Measurements from ENCODE around the gene LIMS2. TPM values are rescaled to one million over a fixed set of nuclear protein-coding genes. Genes with fewer than 3 reads are reported as not detected.

The LIMS2 gene
- total and polyA plus RNA-seq, 10 donors = 62.5 to 437 (median 115) TPM

DNA sequence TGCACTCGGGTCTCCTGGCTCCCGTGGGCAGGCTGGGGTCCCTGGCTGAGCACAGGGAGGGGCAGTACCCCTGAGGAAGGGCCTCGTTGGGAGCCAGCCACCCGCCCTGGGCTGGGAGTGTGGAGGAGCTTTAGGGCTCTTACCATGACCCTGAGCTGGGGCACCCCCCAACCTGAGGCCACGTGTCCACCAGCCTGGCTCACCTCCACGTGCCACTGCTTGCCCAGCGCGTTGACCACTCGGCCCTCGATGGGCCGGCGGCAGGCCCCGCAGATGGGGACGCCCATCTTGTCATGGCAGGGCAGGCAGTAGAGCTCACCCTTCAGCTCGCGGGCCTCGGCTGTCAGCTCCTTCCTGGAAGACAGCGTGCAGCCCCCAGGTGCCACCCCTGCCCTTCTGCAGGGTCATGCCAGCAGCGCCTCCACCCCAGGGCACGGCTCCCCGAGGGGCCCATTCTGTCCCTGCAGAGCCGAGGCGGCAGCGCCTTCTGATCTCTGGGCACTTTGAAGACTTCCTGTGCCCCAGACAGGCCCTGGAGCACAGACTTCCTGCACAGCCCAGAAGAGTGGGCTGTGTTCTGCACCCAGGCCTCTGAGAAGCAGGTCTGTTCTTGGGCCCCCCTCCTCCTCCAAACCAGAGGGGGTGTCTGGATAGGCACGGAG, 33.4 kb downstream of the LIMS2 start:
- WGBS, 5 donors = 31 to 41% (median 37%) methylated on average over 13 to 25 of the region's 25 CpGs
- Histone ChIP-seq H3K4me1 (peaks cover 57 to 85% (median 72%) of the 10 kb centered on the region in 6 donors), H3K27me3 (replicated peaks in 1 of 7) (no peaks in the 10 kb centered on the region), H3K9me3 (no peaks in the 10 kb centered on the region), H3K4me3 (peak overlapping the region in 3 of 8 donors; percentile 13 to 41 (median 22)), H3K27ac (peak overlapping the region; percentile 30 to 96 (median 86)), H3K36me3 (peaks cover 0 to 39% (median 0%) of the 10 kb centered on the region in 6 donors)
- intact Hi-C loops (cut with DNase I; ENCODE audit: low total_unique reads) = loop anchor here (10.0 kb wide), 1 partner anchor 47 kb away; no protein-coding TSS in a partner anchor
- peak; percentile 87 for DNase-seq
- peak; percentile 12 to 70 (median 64) for TF ChIP-seq POLR2AphosphoS5 (IDR thresholded peaks at IDR 0.05)
- TF ChIP-seq, protein P1, sequence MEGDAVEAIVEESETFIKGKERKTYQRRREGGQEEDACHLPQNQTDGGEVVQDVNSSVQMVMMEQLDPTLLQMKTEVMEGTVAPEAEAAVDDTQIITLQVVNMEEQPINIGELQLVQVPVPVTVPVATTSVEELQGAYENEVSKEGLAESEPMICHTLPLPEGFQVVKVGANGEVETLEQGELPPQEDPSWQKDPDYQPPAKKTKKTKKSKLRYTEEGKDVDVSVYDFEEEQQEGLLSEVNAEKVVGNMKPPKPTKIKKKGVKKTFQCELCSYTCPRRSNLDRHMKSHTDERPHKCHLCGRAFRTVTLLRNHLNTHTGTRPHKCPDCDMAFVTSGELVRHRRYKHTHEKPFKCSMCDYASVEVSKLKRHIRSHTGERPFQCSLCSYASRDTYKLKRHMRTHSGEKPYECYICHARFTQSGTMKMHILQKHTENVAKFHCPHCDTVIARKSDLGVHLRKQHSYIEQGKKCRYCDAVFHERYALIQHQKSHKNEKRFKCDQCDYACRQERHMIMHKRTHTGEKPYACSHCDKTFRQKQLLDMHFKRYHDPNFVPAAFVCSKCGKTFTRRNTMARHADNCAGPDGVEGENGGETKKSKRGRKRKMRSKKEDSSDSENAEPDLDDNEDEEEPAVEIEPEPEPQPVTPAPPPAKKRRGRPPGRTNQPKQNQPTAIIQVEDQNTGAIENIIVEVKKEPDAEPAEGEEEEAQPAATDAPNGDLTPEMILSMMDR (IDR thresholded peaks at IDR 0.05 in 8 of 11, conservative IDR thresholded peaks at IDR 0.05 in 3 of 11) = no peak

DNA sequence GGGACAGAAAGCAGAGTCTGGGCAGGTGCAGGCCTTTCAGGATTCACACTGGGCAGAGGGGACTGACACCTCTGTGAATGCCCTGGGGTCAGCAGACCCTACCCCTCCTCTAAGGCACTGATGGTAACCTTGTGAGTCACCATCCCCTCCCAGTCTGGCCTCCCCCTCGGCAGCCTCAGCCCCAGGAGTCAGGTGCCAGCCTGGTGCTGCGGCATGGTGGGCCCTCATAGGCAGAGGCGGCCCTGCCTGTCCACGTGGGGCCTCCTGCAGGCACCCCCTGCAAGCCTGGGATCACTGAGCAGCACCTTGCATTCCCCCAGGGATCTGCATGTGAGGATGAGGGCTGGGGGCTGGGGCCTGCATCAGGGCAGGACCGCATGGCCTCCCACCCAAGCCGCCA, 34.2 kb downstream of the LIMS2 start:
- no peak for DNase-seq
- intact Hi-C loops (cut with DNase I; ENCODE audit: low total_unique reads) = loop anchor here (10.0 kb wide), 1 partner anchor 46 kb away; no protein-coding TSS in a partner anchor
- Histone ChIP-seq H3K4me3 (peak overlapping the region in 1 of 8 donors; percentile 13), H3K9me3 (no peaks in the 10 kb centered on the region), H3K4me1 (peaks cover 59 to 85% (median 72%) of the 10 kb centered on the region in 6 donors), H3K27ac (peak overlapping the region; percentile 47 to 96 (median 92)), H3K27me3 (replicated peaks in 1 of 7) (no peaks in the 10 kb centered on the region), H3K36me3 (peaks cover 0 to 48% (median 2%) of the 10 kb centered on the region in 6 donors)
- 82 to 86% (median 84%) methylated on average over 2 to 6 of the region's 6 CpGs for WGBS, 5 donors
- TF ChIP-seq POLR2AphosphoS5 (IDR thresholded peaks at IDR 0.05) (peak in 2 of 3 donors; percentile 17 to 30), POLR2A (IDR thresholded peaks at IDR 0.05) (no peak)
- TF ChIP-seq, protein P1 (IDR thresholded peaks at IDR 0.05 in 8 of 11, conservative IDR thresholded peaks at IDR 0.05 in 3 of 11) = no peak

DNA sequence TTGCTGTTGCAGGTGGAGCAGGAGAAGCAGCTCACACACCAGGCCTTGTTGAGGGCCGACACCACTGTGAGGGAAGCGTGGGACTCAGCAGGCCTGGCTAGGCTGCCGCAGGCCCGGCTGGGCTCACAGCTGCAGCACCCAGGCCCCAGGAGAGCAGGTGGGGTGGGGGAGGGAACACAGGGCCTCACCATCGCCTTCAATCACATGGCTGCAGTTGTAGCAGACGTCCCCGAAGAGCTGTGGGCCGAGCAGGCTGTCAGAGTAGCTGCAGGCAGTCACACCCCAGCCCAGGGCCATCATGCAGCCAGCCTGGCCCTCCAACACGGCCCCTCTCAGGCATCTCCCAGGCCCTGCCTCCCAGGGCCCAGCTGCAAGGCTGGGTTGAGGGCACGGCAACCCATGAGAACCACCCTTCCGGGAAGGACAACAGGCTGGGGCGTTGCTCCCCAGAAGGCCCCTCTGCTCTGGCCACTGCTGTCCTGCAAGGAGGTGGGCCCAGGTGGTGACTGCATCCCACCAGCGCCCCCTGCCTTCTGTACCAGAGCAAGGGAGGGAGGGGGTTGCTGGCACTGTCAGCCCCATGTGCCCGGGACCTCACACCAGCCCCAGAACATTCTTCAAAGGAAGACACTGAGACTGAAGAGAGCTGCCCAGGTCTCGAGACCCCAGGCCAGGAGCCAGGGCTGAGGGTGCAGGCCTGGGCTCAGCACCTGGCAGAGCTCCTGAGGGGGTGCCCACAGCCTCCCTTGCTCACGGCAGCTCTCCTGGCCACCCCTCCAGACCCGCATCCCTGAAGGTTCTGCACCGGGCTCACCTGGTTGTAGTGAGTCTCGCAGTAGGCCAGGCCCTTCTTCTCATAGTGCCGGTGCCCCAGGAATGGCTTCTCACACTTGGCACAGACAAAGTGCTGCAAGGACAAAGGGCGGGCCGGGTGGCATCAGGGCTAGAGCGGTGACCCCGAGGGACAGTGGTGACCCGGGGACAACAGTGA, 35.0 kb downstream of the LIMS2 start:
- Histone ChIP-seq H3K27me3 (replicated peaks in 1 of 7) (no peaks in the 10 kb centered on the region), H3K9me3 (no peaks in the 10 kb centered on the region), H3K4me3 (peak overlapping the region in 1 of 8 donors; percentile 51), H3K36me3 (peaks cover 0 to 55% (median 5%) of the 10 kb centered on the region in 6 donors), H3K4me1 (peaks cover 64 to 89% (median 77%) of the 10 kb centered on the region in 6 donors), H3K27ac (peak overlapping the region; percentile 48 to 96 (median 92))
- peak; percentile 93 for DNase-seq
- WGBS, 5 donors = 64 to 80% (median 73%) methylated on average over 11 to 25 of the region's 25 CpGs
- intact Hi-C loops (cut with DNase I; ENCODE audit: low total_unique reads) = loop anchor here (10.0 kb wide), 1 partner anchor 46 kb away; no protein-coding TSS in a partner anchor
- TF ChIP-seq POLR2A (IDR thresholded peaks at IDR 0.05) = no peak
- TF ChIP-seq, protein P1 (IDR thresholded peaks at IDR 0.05 in 8 of 11, conservative IDR thresholded peaks at IDR 0.05 in 3 of 11) = peak in 6 of 11 experiments; percentile 20 to 56 (median 32)
- TF ChIP-seq POLR2AphosphoS5 (IDR thresholded peaks at IDR 0.05) = peak; percentile 72 to 87 (median 86)

Measured in spleen (tissue), 11 donors.